GM12891 (cell line): ENCODE measurements around the gene KCTD16.

Experiments
- DNase-seq: peaks from one replicate; pipeline ENCODE4 v3.0.0; 2011; ENCODE audit warnings: low spot score; ENCODE audit not compliant: insufficient read length
- FAIRE-seq: peaks from 2 replicates; lab custom pipeline; 2011; peaks lifted over from hg19 to GRCh38; lab: Jason Lieb, UNC
- PAX5 ChIP-seq: IDR thresholded peaks from 2 replicates; pipeline ENCODE4 v1.6.1; 2011; ENCODE audit warnings: low read length, moderate library complexity, mild to moderate bottlenecking; ENCODE audit not compliant: insufficient read depth, severe bottlenecking
- POLR2A ChIP-seq: IDR thresholded peaks from 2 replicates; pipeline ENCODE4 v1.6.1; 2011; ENCODE audit warnings: low read depth, low read length, control low read depth
- POLR2AphosphoS5 ChIP-seq: IDR thresholded peaks from 2 replicates; pipeline ENCODE4 v1.6.1; 2011; ENCODE audit warnings: low read depth, low read length, control low read depth
- POU2F2 ChIP-seq: IDR thresholded peaks from 2 replicates; pipeline ENCODE4 v1.6.1; 2011; ENCODE audit warnings: low read depth, mild to moderate bottlenecking, control low read depth, low read length, moderate library complexity
- SPI1 ChIP-seq: IDR thresholded peaks from 2 replicates; pipeline ENCODE4 v1.6.1; 2011; ENCODE audit warnings: low read depth, low read length, control low read depth
- TAF1 ChIP-seq: IDR thresholded peaks from 2 replicates; pipeline ENCODE4 v1.6.1; 2011; ENCODE audit warnings: low read depth, low read length, control low read depth

Gene KCTD16

GRCh38 chr5:144467792-144468191 is 297.1 kb downstream of the KCTD16 start:
- no peak for DNase-seq

DNA sequence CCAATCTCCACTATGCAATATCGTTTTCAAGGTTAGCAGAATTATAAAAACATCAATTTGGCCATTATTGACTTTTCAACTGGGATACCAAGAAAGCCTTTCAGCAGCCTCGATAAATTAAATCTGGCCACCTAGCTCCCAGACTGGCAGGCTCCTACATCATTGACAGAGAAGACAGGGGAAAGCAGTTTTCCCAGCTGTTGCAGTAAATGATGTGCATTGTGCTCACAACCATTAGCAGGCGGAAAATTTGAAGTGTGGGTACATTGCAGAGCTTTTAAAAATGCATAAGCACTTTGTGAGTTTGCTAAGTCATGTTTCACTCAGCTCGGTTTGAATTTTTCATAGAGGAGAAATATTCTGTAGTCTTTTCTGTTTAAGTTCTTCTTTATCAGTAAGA is 297.9 kb downstream of the KCTD16 start:
- no peak for FAIRE-seq
- no peak for DNase-seq
- no peak for TF ChIP-seq PAX5
- TF ChIP-seq POU2F2, result no peak
- TF ChIP-seq POLR2A, result no peak
- TF ChIP-seq TAF1, result no peak
- TF ChIP-seq SPI1, result no peak
- TF ChIP-seq POLR2AphosphoS5, result no peak

More at GRCh38 chr5:144467792-144468191, 297.1 kb downstream of the KCTD16 start:
- FAIRE-seq, result no peak
- TF ChIP-seq PAX5 (no peak), TAF1 (no peak), POLR2A (no peak), POLR2AphosphoS5 (no peak), POU2F2 (no peak), SPI1 (no peak)

DNA sequence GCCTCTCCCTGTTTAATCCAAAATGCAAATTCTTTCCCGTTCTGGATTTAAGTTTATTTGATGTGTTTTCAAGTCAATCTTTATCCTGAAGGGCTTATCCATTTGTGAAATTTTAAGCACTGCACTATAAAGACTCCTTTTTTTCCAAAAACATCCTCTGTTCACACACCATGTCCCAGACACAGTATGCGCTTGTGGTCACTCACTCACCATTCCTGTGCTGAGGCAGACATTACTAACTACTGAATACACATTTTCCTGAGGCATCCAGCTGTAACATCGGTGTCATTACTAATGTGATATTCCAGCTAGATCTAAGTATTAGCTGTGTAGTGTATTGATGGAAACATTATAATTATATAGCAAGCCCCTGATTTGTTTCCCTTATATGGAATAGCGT is 298.4 kb downstream of the KCTD16 start:
- FAIRE-seq, result no peak
- no peak for DNase-seq
- TF ChIP-seq TAF1 (no peak), POLR2AphosphoS5 (no peak), POLR2A (no peak)

DNA sequence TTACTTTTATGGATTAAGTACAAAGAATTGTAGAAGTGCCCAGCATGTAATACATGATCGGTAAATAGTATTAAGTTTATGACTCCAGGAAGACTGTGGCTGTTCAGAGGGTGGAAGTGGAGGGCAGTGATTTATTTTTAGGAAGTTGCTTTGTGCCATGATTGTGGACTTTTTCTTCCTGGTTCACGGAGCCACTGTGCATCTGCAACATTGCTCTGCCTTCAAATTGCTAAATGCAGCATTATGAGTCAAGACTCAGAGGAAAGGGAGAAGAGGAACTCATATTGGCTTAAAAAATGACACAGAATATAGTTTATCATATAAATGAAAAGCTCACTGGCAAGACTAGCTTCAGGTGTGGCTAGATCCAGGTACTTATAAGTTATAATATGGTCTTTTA is 301.5 kb downstream of the KCTD16 start:
- no peak for FAIRE-seq
- TF ChIP-seq SPI1 (no peak), POU2F2 (no peak), POLR2A (no peak), PAX5 (no peak), POLR2AphosphoS5 (no peak), TAF1 (no peak)
- DNase-seq, result no peak

DNA sequence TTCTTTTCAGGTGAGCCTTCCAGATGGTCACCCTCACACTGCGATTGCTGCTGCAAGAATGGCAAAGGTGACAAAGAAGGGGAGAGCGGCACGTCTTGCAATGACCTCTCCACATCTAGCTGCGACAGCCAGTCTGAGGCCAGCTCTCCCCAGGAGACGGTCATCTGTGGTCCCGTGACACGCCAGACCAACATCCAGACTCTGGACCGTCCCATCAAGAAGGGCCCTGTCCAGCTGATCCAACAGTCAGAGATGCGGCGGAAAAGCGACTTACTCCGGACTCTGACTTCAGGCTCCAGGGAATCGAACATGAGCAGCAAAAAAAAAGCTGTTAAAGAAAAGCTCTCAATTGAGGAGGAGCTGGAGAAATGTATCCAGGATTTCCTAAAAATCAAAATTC is 303.0 kb downstream of the KCTD16 start:
- TF ChIP-seq PAX5 (no peak), SPI1 (no peak), POU2F2 (no peak), TAF1 (no peak), POLR2AphosphoS5 (no peak), POLR2A (no peak)
- FAIRE-seq (no peak), DNase-seq (no peak)

- no peak for DNase-seq
- TF ChIP-seq POU2F2 (no peak), POLR2A (no peak), TAF1 (no peak), PAX5 (no peak), SPI1 (no peak), POLR2AphosphoS5 (no peak)
- no peak for FAIRE-seq
Measured at GRCh38 chr5:144478565-144478964, 307.9 kb downstream of the KCTD16 start.

DNA sequence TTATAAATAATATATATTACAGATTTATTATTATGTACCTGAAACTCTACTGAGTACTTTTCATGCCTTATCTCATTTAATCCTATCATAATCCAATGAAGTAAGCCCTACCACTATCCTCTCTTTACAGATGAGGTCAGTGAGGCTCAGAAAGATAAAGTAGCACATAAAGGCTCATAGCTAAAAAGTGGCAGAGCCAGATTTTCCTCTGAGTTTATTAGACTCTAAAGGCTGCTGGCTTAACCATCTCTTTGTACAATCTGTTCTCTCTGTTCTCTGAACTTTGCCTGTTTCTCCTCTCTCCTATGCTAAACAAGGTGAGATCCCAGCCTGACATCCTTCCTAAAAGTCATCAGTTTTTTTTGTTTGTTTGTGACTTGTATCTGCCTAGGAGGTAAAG is 311.2 kb downstream of the KCTD16 start:
- TF ChIP-seq TAF1 (no peak), POLR2A (no peak), POLR2AphosphoS5 (no peak), SPI1 (no peak), PAX5 (no peak), POU2F2 (no peak)
- DNase-seq (no peak), FAIRE-seq (no peak)

DNA sequence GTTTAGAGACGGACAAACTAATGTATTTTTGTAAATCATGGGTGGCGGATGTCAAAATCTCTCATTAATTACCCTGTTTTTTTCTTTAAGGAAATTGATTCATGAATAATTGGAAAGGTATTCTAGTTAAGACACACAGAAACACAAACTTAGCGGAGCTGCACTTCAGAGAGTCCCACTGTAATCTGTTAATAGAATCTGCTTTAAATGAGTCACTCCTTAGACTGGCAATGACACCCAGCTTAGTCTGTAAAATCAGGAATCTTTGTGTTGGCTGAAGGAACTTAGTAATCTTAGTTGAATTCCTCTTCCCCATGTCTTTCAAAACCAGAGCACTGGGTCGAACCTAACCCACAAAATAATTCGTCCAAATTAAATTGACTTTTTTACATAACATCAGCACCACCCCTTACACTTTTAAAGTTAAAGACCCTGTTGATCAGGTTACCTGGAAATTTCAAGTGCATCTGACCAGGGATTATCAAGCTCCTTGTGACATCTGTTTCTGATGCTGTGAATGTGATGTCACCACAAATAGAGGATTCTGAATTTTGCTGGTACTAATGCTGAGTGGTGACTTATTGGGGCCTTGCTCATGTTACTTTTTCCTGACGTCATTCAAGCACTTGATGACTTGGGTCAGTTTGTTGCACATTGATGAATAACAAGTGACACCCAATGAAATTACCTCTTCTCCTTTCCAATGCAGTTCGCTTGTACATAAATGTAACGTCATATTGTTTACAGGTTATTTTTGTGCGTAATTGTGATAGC is 313.6 kb downstream of the KCTD16 start:
- FAIRE-seq (no peak), DNase-seq (no peak)
- TF ChIP-seq SPI1 (no peak), POLR2AphosphoS5 (no peak), TAF1 (no peak), POLR2A (no peak), PAX5 (no peak), POU2F2 (no peak)

DNA sequence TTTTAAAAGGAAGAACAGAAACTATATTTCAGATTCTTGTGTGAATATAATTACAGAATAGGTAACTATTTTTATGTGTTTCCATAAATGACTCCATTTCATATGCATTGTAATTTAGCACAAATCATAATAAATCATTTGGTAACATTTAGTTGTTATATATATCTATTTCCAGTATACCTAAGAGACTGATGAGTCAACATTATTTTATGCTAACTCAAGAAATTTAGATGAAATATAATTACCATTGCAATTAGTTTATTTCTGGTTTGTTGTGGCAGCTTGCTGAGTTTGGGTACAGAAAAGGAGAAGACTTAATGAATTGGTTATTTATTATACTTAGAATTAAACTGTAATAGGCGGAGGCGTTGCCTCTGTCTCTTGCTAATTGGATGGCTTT is 314.9 kb downstream of the KCTD16 start:
- no peak for TF ChIP-seq PAX5
- TF ChIP-seq SPI1, result no peak
- no peak for TF ChIP-seq TAF1
- no peak for TF ChIP-seq POU2F2
- TF ChIP-seq POLR2AphosphoS5, result no peak
- TF ChIP-seq POLR2A, result no peak
- DNase-seq (no peak), FAIRE-seq (no peak)

DNA sequence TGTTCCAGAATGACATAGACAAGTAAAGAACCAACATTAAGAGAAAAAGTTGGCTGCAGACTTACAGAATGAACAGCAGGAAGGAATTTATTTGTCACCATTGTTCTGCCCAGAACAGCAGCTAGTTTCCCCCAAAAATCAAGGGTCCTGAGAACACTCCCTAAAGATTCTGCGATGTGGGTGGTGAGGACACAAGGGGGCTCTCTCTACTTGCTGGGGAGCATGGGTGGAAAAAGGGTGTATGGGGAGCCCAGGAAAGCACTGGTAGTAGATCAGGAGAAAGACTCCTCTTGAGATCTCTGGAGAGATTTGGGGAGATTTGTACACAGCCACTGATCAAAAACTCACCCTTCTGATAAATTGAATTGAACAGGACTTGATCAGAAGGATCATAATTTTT is 316.5 kb downstream of the KCTD16 start:
- TF ChIP-seq POLR2AphosphoS5 (no peak), POU2F2 (no peak), POLR2A (no peak), TAF1 (no peak), SPI1 (no peak), PAX5 (no peak)
- no peak for FAIRE-seq
- no peak for DNase-seq
